Type B pancreatic cell (in vitro differentiated cells): ENCODE results near the gene PLPPR1. TPM values are rescaled to one million over a fixed set of nuclear protein-coding genes. Genes with fewer than 3 reads are reported as not detected.

Experiments
- DNase-seq: peaks from one replicate; pipeline ENCODE4 v3.0.0; 2021; ENCODE audit warnings: mixed read lengths; ENCODE audit not compliant: unreplicated experiment; ENCODE audit errors: extremely low spot score
- H3K27ac Mint-ChIP-seq: 2 replicates; pipeline ENCODE4 v1.8.0; 2021; ENCODE audit warnings: mild to moderate bottlenecking, mixed read lengths
- H3K27me3 Mint-ChIP-seq: 2 replicates; pipeline ENCODE4 v1.8.0; 2021; ENCODE audit warnings: mixed read lengths
- H3K36me3 Mint-ChIP-seq: 2 replicates; pipeline ENCODE4 v1.8.0; 2021; ENCODE audit warnings: mixed read lengths
- H3K4me1 Mint-ChIP-seq: one replicate; pipeline ENCODE4 v1.8.0; 2021; ENCODE audit warnings: mixed read lengths; ENCODE audit not compliant: unreplicated experiment
- H3K4me3 Mint-ChIP-seq: 2 replicates; pipeline ENCODE4 v1.8.0; 2021; ENCODE audit warnings: mild to moderate bottlenecking, mixed read lengths
- H3K9me3 Mint-ChIP-seq: 2 replicates; pipeline ENCODE4 v1.8.0; 2021; ENCODE audit warnings: mixed read lengths
- CTCF ChIP-seq: fragments of 200-600 bp; sonication (generic); conservative IDR thresholded peaks from 2 replicates; pipeline ENCODE4 v1.5.0; 2021; ENCODE audit warnings: antibody characterized with exemption, mild to moderate bottlenecking
- total RNA-seq: library from RNA; stranded (reverse); gene quantifications from 2 replicates; pipeline ENCODE4 v1.2.1, GENCODE V29; 2021; ENCODE audit warnings: low replicate concordance

PLPPR1 gene
- total RNA-seq, 1 donor from 2014 or later: 3.2 TPM

- no peak for DNase-seq
- Mint-ChIP-seq H3K36me3 (no peaks in the 10 kb centered on the region), H3K4me3 (no peak overlapping the region), H3K4me1 (no peaks in the 10 kb centered on the region), H3K27me3 (no peaks in the 10 kb centered on the region), H3K27ac (no peak overlapping the region), H3K9me3 (no peaks in the 10 kb centered on the region)
- TF ChIP-seq CTCF: no peak
Observed at GRCh38 chr9:101172616-101173015, 144.1 kb downstream of the PLPPR1 start.

DNA sequence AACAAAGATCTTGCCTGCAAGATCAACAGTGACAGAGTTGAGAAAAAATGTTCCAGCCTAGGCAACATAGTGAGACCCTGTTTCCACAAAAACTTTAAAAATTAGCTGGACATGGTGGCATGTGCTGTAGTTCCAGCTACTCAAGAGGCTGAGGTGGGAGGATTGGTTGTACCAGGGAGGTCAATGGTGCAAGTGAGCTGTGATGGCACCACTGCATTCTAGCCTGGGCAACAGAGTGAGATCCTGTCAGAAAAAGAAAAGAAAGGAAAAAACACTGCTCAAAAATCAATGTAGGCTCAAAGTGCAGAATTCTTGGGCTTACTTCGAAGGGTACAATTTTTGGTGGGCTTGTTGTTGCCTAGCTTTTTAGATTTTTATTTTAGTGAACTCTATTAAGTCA, 145.4 kb downstream of the PLPPR1 start:
- Mint-ChIP-seq H3K4me1 (no peaks in the 10 kb centered on the region), H3K4me3 (no peak overlapping the region), H3K9me3 (no peaks in the 10 kb centered on the region), H3K27me3 (no peaks in the 10 kb centered on the region), H3K36me3 (no peaks in the 10 kb centered on the region), H3K27ac (no peak overlapping the region)
- no peak for DNase-seq
- TF ChIP-seq CTCF: no peak

DNA sequence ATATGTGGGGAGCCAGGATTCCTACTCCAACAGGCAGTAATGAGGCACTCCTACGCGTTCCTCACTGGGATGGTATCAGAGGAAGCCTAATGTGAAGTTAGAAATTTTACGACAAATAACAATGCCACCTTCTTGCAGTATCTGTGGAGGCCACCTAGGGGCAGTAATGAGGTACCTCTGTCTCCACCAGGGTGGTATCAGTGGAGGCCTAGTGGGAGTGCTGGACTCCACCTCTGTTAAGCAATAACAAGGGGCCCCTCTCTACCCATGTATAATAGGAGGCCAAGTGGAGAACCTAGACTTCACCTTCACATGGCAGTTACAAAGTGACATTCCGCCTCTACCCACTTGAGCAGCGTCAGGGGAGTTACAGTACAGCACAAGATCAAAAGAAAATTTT, 147.9 kb downstream of the PLPPR1 start:
- no peaks in the 10 kb centered on the region for H3K9me3 Mint-ChIP-seq
- H3K36me3 Mint-ChIP-seq: no peaks in the 10 kb centered on the region
- H3K4me3 Mint-ChIP-seq: no peak overlapping the region
- H3K27me3 Mint-ChIP-seq: no peaks in the 10 kb centered on the region
- TF ChIP-seq CTCF: peak; percentile 41
- no peaks in the 10 kb centered on the region for H3K4me1 Mint-ChIP-seq
- no peak for DNase-seq
- no peak overlapping the region for H3K27ac Mint-ChIP-seq

GRCh38 chr9:101184813-101185278, 156.3 kb downstream of the PLPPR1 start:
- Mint-ChIP-seq H3K27me3 (no peaks in the 10 kb centered on the region), H3K27ac (no peak overlapping the region), H3K36me3 (no peaks in the 10 kb centered on the region), H3K4me1 (no peaks in the 10 kb centered on the region), H3K9me3 (no peaks in the 10 kb centered on the region), H3K4me3 (peak overlapping the region; percentile 4)
- DNase-seq: no peak
- no peak for TF ChIP-seq CTCF

DNA sequence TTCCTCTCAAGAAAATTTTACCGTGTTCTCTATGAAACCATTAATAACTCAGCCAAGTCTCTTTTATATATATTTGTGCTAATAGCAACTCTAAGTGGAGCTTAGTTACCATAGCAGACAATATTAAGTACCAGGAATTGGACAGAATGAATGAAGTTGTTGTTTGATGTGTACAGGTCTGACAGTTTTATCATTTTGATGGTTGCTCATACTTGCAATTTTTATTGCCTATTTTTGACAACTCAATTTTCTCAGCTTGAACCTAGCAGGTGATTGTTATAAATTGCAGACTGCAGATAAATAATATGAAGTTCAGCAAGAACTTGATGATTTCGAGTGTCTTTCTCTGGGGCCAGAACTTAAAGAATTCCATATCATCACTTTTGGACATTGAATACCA, 163.2 kb downstream of the PLPPR1 start:
- H3K4me1 Mint-ChIP-seq: no peaks in the 10 kb centered on the region
- H3K36me3 Mint-ChIP-seq: no peaks in the 10 kb centered on the region
- no peak for DNase-seq
- no peaks in the 10 kb centered on the region for H3K9me3 Mint-ChIP-seq
- no peak for TF ChIP-seq CTCF
- no peak overlapping the region for H3K4me3 Mint-ChIP-seq
- H3K27me3 Mint-ChIP-seq: peaks cover 3% of the 10 kb centered on the region
- no peak overlapping the region for H3K27ac Mint-ChIP-seq

DNA sequence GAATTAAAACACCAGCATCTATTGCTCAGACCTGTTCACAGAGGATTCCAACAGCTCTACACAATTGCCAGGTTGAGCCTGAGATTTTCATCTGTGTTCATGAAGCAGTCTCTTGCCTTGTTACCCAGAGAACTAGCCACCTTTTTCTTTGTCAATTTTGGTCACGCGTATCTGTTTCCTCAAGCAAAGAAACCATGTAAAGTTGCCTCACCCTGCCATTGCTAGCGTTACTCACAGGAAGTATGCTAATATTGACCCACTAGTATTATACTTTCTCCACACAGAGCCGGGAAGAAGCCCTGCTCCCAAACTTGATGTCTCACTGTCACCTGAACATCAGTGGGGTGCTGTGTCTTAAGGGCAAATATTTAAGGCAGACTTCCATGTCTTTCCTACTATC, 168.5 kb downstream of the PLPPR1 start:
- Mint-ChIP-seq H3K4me3 (no peak overlapping the region), H3K27ac (no peak overlapping the region), H3K36me3 (no peaks in the 10 kb centered on the region), H3K27me3 (no peaks in the 10 kb centered on the region), H3K4me1 (no peaks in the 10 kb centered on the region), H3K9me3 (no peaks in the 10 kb centered on the region)
- TF ChIP-seq CTCF: no peak
- no peak for DNase-seq
